ENCODE data around the gene CMSS1. TPM values are rescaled to one million over a fixed set of nuclear protein-coding genes. Genes with fewer than 3 reads are reported as not detected.

The CMSS1 gene
- total RNA-seq, 1 experiment from 2014 or later: 64.1 TPM

- intact Hi-C loops (cut with micrococcal nuclease): no loop called here
- CTCF ChIA-PET: no interaction called here
- TF ChIP-seq REST (IDR thresholded peaks at IDR 0.05; ENCODE audit: low read depth): no peak
- no peak for TF ChIP-seq MAX (IDR thresholded peaks at IDR 0.05)
- no peak for TF ChIP-seq SIN3A (IDR thresholded peaks at IDR 0.05; ENCODE audit: low read depth)
- TF ChIP-seq EGR1 (IDR thresholded peaks at IDR 0.05; ENCODE audit: low read depth): no peak
- TF ChIP-seq EZH2 (IDR thresholded peaks at IDR 0.05): no peak
- no peak for TF ChIP-seq POLR2A (IDR thresholded peaks at IDR 0.05; ENCODE audit: borderline replicate concordance, extremely low read depth, insufficient read depth, insufficient read length)
- no peak for TF ChIP-seq ZBTB33 (IDR thresholded peaks at IDR 0.05; ENCODE audit: extremely low read depth, insufficient replicate concordance, low read length)
- no peak for TF ChIP-seq SRF (IDR thresholded peaks at IDR 0.05; ENCODE audit: low read depth)
- TF ChIP-seq ZFX (IDR thresholded peaks at IDR 0.05): no peak
- TF ChIP-seq FOSL1 (IDR thresholded peaks at IDR 0.05; ENCODE audit: low read depth): no peak
Observed at GRCh38 chr3:100053951-100054620, 236.4 kb downstream of the CMSS1 start.

More at GRCh38 chr3:100053951-100054620, 236.4 kb downstream of the CMSS1 start:
- Histone ChIP-seq H3K4me3 (replicated peaks in 1 of 2; ENCODE audit: low read depth in 1 of 2, low read length in 2 of 2) (no peak overlapping the region), H3K9ac (ENCODE audit: low read length) (no peak overlapping the region), H3K27ac (ENCODE audit: low read depth, low read length) (no peak overlapping the region), H3K27me3 (ENCODE audit: insufficient read depth, low read length) (no peaks in the 10 kb centered on the region), H3K9me2 (ENCODE audit: insufficient read depth) (no peaks in the 10 kb centered on the region), H3K79me2 (ENCODE audit: insufficient read depth, low read length) (no peaks in the 10 kb centered on the region), H3K36me3 (ENCODE audit: control insufficient read depth in 1 of 2, insufficient read depth in 2 of 2, low read length in 2 of 2) (no peaks in the 10 kb centered on the region), H3K4me2 (ENCODE audit: low read length) (no peak overlapping the region), H3K4me1 (ENCODE audit: control insufficient read depth in 1 of 2, insufficient read depth in 2 of 2, low read length in 2 of 2) (no peaks in the 10 kb centered on the region), H2AFZ (ENCODE audit: low read depth, low read length, poor library complexity, severe bottlenecking) (no peak overlapping the region), H3K9me3 (ENCODE audit: control insufficient read depth in 1 of 2, insufficient read depth in 1 of 2, low read depth in 1 of 2, low read length in 2 of 2) (no peaks in the 10 kb centered on the region), H4K20me1 (ENCODE audit: insufficient read depth) (no peaks in the 10 kb centered on the region; the same call in 1 of the 2 replicates)
- BruUV-seq (replicated peaks): no TSS peak
- no peak for DNase-seq (ENCODE audit: low read depth, low spot score)
- no peak for ATAC-seq
- ChIA-PET RAD21 (ENCODE audit: low non-redundant PET in 1 of 2, low total read pairs in 2 of 2, uncharacterized antibody in 2 of 2, unreplicated experiment in 2 of 2) (no interaction called here), POLR2A (no interaction called here)
